IMR-90 (cell line): ENCODE results near the gene SLC35B4. TPM values are rescaled to one million over a fixed set of nuclear protein-coding genes. Genes with fewer than 3 reads are reported as not detected.

Experiments used
- ATAC-seq: fragments of 200-7000 bp; cut with Tn5 transposase; 2 replicates; pipeline ENCODE4 v1.9.1; 2020; ENCODE audit warnings: low read depth, mild to moderate bottlenecking, moderate library complexity
- BruUV-seq: library from RNA; stranded (reverse); fragments of 400-500 nt; replicated peaks from 2 replicates; lab custom pipeline; 2021; lab: Mats Ljungman, UMichigan
- CTCF ChIA-PET: fragments of 300-600 bp; formaldehyde crosslinking; extraction: SDS; loops from one replicate; lab custom pipeline; 2021; ENCODE audit warnings: antibody characterized with exemption; lab: Yijun Ruan, JAX
- POLR2A ChIA-PET: fragments of 300-600 bp; sonication (Branson Sonifier 250); formaldehyde crosslinking; loops from one replicate; lab custom pipeline; 2022; ENCODE audit warnings: antibody characterized with exemption; ENCODE audit not compliant: unreplicated experiment; lab: Charles Lee
- DNase-seq: peaks from one replicate; pipeline ENCODE4 v3.0.0; 2013
- H2AFZ ChIP-seq: replicated peaks from 2 replicates; pipeline ENCODE3; 2013; ENCODE audit warnings: low read length, mild to moderate bottlenecking; ENCODE audit not compliant: poor library complexity
- H2AK5ac ChIP-seq: 2 replicates; pipeline ENCODE4 v1.6.1; 2013; ENCODE audit warnings: low read depth, low read length, inconsistent platforms
- H2AK9ac ChIP-seq: replicated peaks from 2 replicates; pipeline ENCODE3; 2013; ENCODE audit warnings: mild to moderate bottlenecking, low read depth, low read length, moderate library complexity; ENCODE audit not compliant: poor library complexity
- H2BK120ac ChIP-seq: 2 replicates; pipeline ENCODE4 v1.6.1; 2013; ENCODE audit warnings: low read depth, low read length, inconsistent platforms
- H2BK15ac ChIP-seq: 3 replicates; pipeline ENCODE4 v1.6.1; 2013; ENCODE audit warnings: low read depth, low read length, inconsistent platforms
- H2BK20ac ChIP-seq: 2 replicates; pipeline ENCODE4 v1.6.1; 2013; ENCODE audit warnings: low read depth, mild to moderate bottlenecking, inconsistent platforms, low read length, moderate library complexity
- H2BK5ac ChIP-seq: 2 replicates; pipeline ENCODE4 v1.6.1; 2013; ENCODE audit warnings: mild to moderate bottlenecking, low read depth, low read length, inconsistent platforms; ENCODE audit not compliant: poor library complexity, severe bottlenecking
- H3K14ac ChIP-seq: replicated peaks from 2 replicates; pipeline ENCODE4 v1.6.1; 2013; ENCODE audit warnings: low read depth, low read length, inconsistent platforms
- H3K18ac ChIP-seq: 2 replicates; pipeline ENCODE4 v1.6.1; 2013; ENCODE audit warnings: low read depth, low read length, control low read depth
- H3K23ac ChIP-seq: 2 replicates; pipeline ENCODE4 v1.6.1; 2013; ENCODE audit warnings: low read depth, low read length, inconsistent platforms
- H3K27ac ChIP-seq: 2 replicates; pipeline ENCODE4 v1.5.1; 2013; ENCODE audit warnings: mild to moderate bottlenecking, control low read depth, low read length; ENCODE audit not compliant: insufficient read depth
- H3K27me3 ChIP-seq: 2 replicates; pipeline ENCODE4 v1.6.1; 2013; ENCODE audit warnings: low read length; ENCODE audit not compliant: control insufficient read depth, insufficient read depth
- H3K36me3 ChIP-seq: 2 replicates; pipeline ENCODE4 v1.6.1; 2013; ENCODE audit warnings: low read length, mixed read lengths; ENCODE audit not compliant: control insufficient read depth, insufficient read depth
- H3K4ac ChIP-seq: 2 replicates; pipeline ENCODE4 v1.6.1; 2013; ENCODE audit warnings: low read depth, low read length, inconsistent platforms
- H3K4me1 ChIP-seq: 2 replicates; pipeline ENCODE4 v1.6.1; 2013; ENCODE audit warnings: low read length, mixed read lengths; ENCODE audit not compliant: control insufficient read depth, insufficient read depth
- H3K4me2 ChIP-seq: 2 replicates; pipeline ENCODE4 v1.6.1; 2013; ENCODE audit warnings: low read depth, mild to moderate bottlenecking, control low read depth, low read length, moderate library complexity
- H3K4me3 ChIP-seq: 2 replicates; pipeline ENCODE4 v1.5.1; 2013; ENCODE audit warnings: low read depth, mild to moderate bottlenecking, control low read depth, low read length, moderate library complexity; ENCODE audit not compliant: insufficient read depth
- H3K56ac ChIP-seq: 2 replicates; pipeline ENCODE4 v1.6.1; 2013; ENCODE audit warnings: low read length, inconsistent platforms; ENCODE audit not compliant: insufficient read depth; ENCODE audit errors: extremely low read depth
- H3K79me1 ChIP-seq, 2 experiments: 2 replicates each; pipeline ENCODE4 v1.6.1; 2013; ENCODE audit warnings: low read length in 2 of 2, inconsistent platforms in 1 of 2, low read depth in 1 of 2
- H3K9ac ChIP-seq: 2 replicates; pipeline ENCODE4 v1.6.1; 2013; ENCODE audit warnings: low read depth, low read length, control low read depth
- H3K9me1 ChIP-seq: 2 replicates; pipeline ENCODE4 v1.6.1; 2013; ENCODE audit warnings: low read length, inconsistent platforms; ENCODE audit not compliant: insufficient read depth
- H3K9me3 ChIP-seq: 2 replicates; pipeline ENCODE4 v1.6.1; 2013; ENCODE audit warnings: low read length; ENCODE audit not compliant: control insufficient read depth, insufficient read depth
- H4K20me1 ChIP-seq: 2 replicates; pipeline ENCODE4 v1.6.1; 2013; ENCODE audit warnings: low read length, inconsistent platforms; ENCODE audit not compliant: insufficient read depth
- H4K5ac ChIP-seq: 2 replicates; pipeline ENCODE4 v1.6.1; 2013; ENCODE audit warnings: mild to moderate bottlenecking, low read depth, low read length, control low read depth
- H4K8ac ChIP-seq, 2 experiments: 2 replicates each; pipeline ENCODE4 v1.6.1; 2013; ENCODE audit warnings: low read depth in 2 of 2, low read length in 2 of 2, control low read depth in 1 of 2, inconsistent platforms in 1 of 2
- H4K91ac ChIP-seq: 2 replicates; pipeline ENCODE4 v1.6.1; 2013; ENCODE audit warnings: low read depth, low read length, inconsistent platforms; ENCODE audit not compliant: insufficient read depth
- NFE2L2 ChIP-seq: fragments of 150-350 bp; IDR thresholded peaks from 2 replicates; pipeline ENCODE4 v1.6.1; 2016; ENCODE audit warnings: low read depth, mild to moderate bottlenecking, low read length
- POLR2A ChIP-seq: IDR thresholded peaks from 2 replicates; pipeline ENCODE4 v1.6.1; 2012; ENCODE audit warnings: mild to moderate bottlenecking, low read depth, low read length
- RCOR1 ChIP-seq: IDR thresholded peaks from 2 replicates; pipeline ENCODE4 v1.6.1; 2012; ENCODE audit warnings: mild to moderate bottlenecking, low read length, improper control_type of control experiment; ENCODE audit not compliant: insufficient replicate concordance
- RFX5 ChIP-seq: IDR thresholded peaks from 2 replicates; pipeline ENCODE4 v1.8.0; 2012; ENCODE audit warnings: low read depth, mild to moderate bottlenecking, low read length, moderate library complexity
- SMC3 ChIP-seq: fragments of 150-350 bp; IDR thresholded peaks from 2 replicates; pipeline ENCODE4 v1.6.1; 2016; ENCODE audit warnings: low read depth, mild to moderate bottlenecking, antibody characterized with exemption, low read length, moderate library complexity
- WGBS, 2 experiments: methylation state at CpG; one replicate each; pipeline versions ENCODE4 v1.1.5 to v1.1.7; 2013; ENCODE audit warnings: missing lambda C conversion rate in 2 of 2; ENCODE audit not compliant: insufficient read length in 1 of 2; ENCODE audit errors: extremely low coverage in 2 of 2; 5-methylcytosine and 5-hydroxymethylcytosine counted together
- dilution Hi-C: fragments of 300-500 bp; cut with HindIII; formaldehyde crosslinking; loops from one replicate; pipeline ENCODE4 v1.14.3; 2018; ENCODE audit warnings: low sequenced_read_pairs; ENCODE audit not compliant: unreplicated experiment
- in situ Hi-C: fragments of 300-500 bp; cut with MboI; formaldehyde crosslinking; loops from 3 replicates; pipeline ENCODE4 v1.14.3; 2019; ENCODE audit warnings: low sequenced_read_pairs, inconsistent platforms, mixed read lengths
- intact Hi-C: fragments of 100-400 bp; cut with micrococcal nuclease; formaldehyde crosslinking; loops from 2 replicates; pipeline ENCODE4 v1.10.0; 2022
- polyA plus RNA-seq, 3 experiments: library from polyadenylated mRNA; depleted of rRNA; stranded (reverse); fragments of >200 nt; gene quantifications; 2 replicates each; pipeline ENCODE4 v1.2.3, GENCODE V29; 2012; ENCODE audit warnings: low replicate concordance in 1 of 3
- total RNA-seq: library from RNA; depleted of rRNA; stranded (reverse); fragments of >200 nt; gene quantifications from 2 replicates; pipeline ENCODE4 v1.2.3, GENCODE V29; 2012
- TF ChIP-seq, protein P1 (sequence below): conservative IDR thresholded peaks from 2 replicates; pipeline ENCODE4 v1.5.1; 2012; ENCODE audit warnings: mild to moderate bottlenecking, low read depth, low read length, improper control_type of control experiment

SLC35B4 gene
- total and polyA plus RNA-seq, 2 of the 4 experiments (the other 2 are of a cell fraction): 10.0 to 15.6 TPM

DNA sequence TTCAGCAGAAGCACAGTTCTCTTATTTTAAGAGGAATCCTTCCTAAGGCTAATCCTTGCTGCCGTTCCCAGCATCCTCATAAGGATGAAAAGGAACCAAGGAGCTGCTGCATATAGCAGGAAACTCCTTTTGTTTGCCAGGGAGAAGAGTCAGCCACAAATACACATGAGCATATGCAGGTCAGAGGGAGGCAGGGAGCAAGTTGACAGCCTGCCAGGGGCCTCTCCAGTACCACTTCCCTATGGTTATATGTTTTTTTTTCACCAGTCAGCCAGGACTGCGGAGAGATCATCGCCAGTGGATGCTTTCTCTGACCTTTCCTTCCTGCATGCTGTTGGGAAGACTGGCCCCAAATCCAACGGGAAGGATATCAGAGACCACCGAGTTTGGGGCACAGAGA is 39.8 kb downstream of the SLC35B4 start:
- H3K9ac ChIP-seq: no peak overlapping the region
- H3K27me3 ChIP-seq: peaks cover 5% of the 10 kb centered on the region
- no peak overlapping the region for H3K4me3 ChIP-seq
- H4K91ac ChIP-seq: no peak overlapping the region
- intact Hi-C loops (no loop called here), in situ Hi-C loops (no loop called here), dilution Hi-C loops (no loop called here)
- H3K23ac ChIP-seq: no peak overlapping the region
- no peak overlapping the region for H2AFZ ChIP-seq
- H2BK120ac ChIP-seq: no peak overlapping the region
- H3K27ac ChIP-seq: no peak overlapping the region
- H2AK5ac ChIP-seq: no peak overlapping the region
- ChIA-PET POLR2A (no interaction called here), CTCF (no interaction called here)
- H3K4ac ChIP-seq: no peak overlapping the region
- H4K8ac ChIP-seq: no peak overlapping the region
- ATAC-seq (no peak), DNase-seq (no peak)
- H3K36me3 ChIP-seq: no peaks in the 10 kb centered on the region
- no peak overlapping the region for H3K18ac ChIP-seq
- H3K4me2 ChIP-seq: no peak overlapping the region
- 20% methylated on average over 2 of the region's 5 CpGs; no CpG with 5 or more reads in 1 of the 2 experiments for whole genome bisulfite sequencing, 2 experiments
- no peaks in the 10 kb centered on the region for H3K4me1 ChIP-seq
- H2BK20ac ChIP-seq: no peak overlapping the region
- H3K56ac ChIP-seq: no peak overlapping the region
- H3K79me1 ChIP-seq: no peaks in the 10 kb centered on the region
- H3K9me3 ChIP-seq: no peaks in the 10 kb centered on the region
- TF ChIP-seq NFE2L2 (no peak), POLR2A (no peak), RFX5 (no peak), RCOR1 (no peak), SMC3 (no peak)
- TF ChIP-seq, protein P1, sequence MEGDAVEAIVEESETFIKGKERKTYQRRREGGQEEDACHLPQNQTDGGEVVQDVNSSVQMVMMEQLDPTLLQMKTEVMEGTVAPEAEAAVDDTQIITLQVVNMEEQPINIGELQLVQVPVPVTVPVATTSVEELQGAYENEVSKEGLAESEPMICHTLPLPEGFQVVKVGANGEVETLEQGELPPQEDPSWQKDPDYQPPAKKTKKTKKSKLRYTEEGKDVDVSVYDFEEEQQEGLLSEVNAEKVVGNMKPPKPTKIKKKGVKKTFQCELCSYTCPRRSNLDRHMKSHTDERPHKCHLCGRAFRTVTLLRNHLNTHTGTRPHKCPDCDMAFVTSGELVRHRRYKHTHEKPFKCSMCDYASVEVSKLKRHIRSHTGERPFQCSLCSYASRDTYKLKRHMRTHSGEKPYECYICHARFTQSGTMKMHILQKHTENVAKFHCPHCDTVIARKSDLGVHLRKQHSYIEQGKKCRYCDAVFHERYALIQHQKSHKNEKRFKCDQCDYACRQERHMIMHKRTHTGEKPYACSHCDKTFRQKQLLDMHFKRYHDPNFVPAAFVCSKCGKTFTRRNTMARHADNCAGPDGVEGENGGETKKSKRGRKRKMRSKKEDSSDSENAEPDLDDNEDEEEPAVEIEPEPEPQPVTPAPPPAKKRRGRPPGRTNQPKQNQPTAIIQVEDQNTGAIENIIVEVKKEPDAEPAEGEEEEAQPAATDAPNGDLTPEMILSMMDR: no peak
- H2BK15ac ChIP-seq: no peak overlapping the region
- H2AK9ac ChIP-seq: no peak overlapping the region
- no TSS peak for BruUV-seq
- no peak overlapping the region for H2BK5ac ChIP-seq
- H4K20me1 ChIP-seq: no peaks in the 10 kb centered on the region
- H4K5ac ChIP-seq: no peak overlapping the region
- H3K9me1 ChIP-seq: no peaks in the 10 kb centered on the region
- H3K14ac ChIP-seq: no peak overlapping the region
